Neutrophil (primary cell): Measurements from ENCODE around the gene ANKS1B.

ENCODE experiments used
- H3K27ac ChIP-seq: fragments of 200-600 bp; sonication (generic); 2 replicates; pipeline ENCODE4 v1.5.1; 2016; ENCODE audit warnings: mild to moderate bottlenecking, moderate library complexity
- H3K27me3 ChIP-seq: fragments of 200-600 bp; sonication (generic); 2 replicates; pipeline ENCODE4 v1.6.0; 2016; ENCODE audit warnings: mild to moderate bottlenecking
- H3K36me3 ChIP-seq: fragments of 200-600 bp; sonication (generic); 2 replicates; pipeline ENCODE4 v1.5.1; 2017
- H3K4me1 ChIP-seq, 2 experiments: fragments of 200-600 bp in 1 of 2; sonication (generic) in 1 of 2; 1 replicate in 1 of 2; 2 replicates in 1 of 2; pipeline versions ENCODE4 v1.5.1 to v1.6.1; 2013 to 2016; ENCODE audit warnings: low read depth in 1 of 2, low read length in 1 of 2, mild to moderate bottlenecking in 1 of 2, moderate library complexity in 1 of 2; ENCODE audit not compliant: control insufficient read depth in 1 of 2, insufficient read depth in 1 of 2
- H3K4me3 ChIP-seq, 2 experiments: fragments of 200-600 bp in 1 of 2; sonication (generic) in 1 of 2; 1 replicate in 1 of 2; 2 replicates in 1 of 2; pipeline ENCODE4 v1.5.1; 2013 to 2016; ENCODE audit warnings: low read depth in 1 of 2, low read length in 1 of 2, mild to moderate bottlenecking in 1 of 2, moderate library complexity in 1 of 2
- H3K9me3 ChIP-seq: fragments of 200-600 bp; sonication (generic); 2 replicates; pipeline ENCODE4 v1.5.1; 2016
- TF ChIP-seq, protein P1 (sequence below): fragments of 200-600 bp; sonication (generic); IDR thresholded peaks from 2 replicates; pipeline ENCODE4 v1.5.1; 2016; ENCODE audit warnings: antibody characterized with exemption

The ANKS1B gene

DNA sequence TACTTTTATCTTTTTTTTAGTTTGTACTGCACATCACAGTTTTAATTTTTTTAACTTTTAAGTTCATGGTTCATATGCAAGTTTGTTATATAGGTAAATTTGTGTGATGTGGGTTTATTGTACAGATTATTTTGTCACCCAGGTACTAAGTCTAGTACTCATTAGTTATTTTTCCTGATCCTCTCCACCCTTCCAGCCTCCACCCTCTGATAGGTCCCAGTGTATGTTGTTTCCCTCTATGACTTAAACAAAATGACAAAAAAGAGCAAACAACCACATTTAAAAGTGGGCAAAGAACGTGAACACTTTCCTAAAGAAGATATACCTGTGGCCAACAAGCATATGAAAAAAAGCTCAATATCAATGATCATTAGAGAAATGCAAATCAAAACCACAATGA, 273.5 kb downstream of the ANKS1B start:
- H3K27ac ChIP-seq: no peak overlapping the region
- H3K36me3 ChIP-seq: no peaks in the 10 kb centered on the region
- no peaks in the 10 kb centered on the region for H3K9me3 ChIP-seq
- H3K4me3 ChIP-seq: no peak overlapping the region
- H3K4me1 ChIP-seq: no peaks in the 10 kb centered on the region
- TF ChIP-seq, protein P1, sequence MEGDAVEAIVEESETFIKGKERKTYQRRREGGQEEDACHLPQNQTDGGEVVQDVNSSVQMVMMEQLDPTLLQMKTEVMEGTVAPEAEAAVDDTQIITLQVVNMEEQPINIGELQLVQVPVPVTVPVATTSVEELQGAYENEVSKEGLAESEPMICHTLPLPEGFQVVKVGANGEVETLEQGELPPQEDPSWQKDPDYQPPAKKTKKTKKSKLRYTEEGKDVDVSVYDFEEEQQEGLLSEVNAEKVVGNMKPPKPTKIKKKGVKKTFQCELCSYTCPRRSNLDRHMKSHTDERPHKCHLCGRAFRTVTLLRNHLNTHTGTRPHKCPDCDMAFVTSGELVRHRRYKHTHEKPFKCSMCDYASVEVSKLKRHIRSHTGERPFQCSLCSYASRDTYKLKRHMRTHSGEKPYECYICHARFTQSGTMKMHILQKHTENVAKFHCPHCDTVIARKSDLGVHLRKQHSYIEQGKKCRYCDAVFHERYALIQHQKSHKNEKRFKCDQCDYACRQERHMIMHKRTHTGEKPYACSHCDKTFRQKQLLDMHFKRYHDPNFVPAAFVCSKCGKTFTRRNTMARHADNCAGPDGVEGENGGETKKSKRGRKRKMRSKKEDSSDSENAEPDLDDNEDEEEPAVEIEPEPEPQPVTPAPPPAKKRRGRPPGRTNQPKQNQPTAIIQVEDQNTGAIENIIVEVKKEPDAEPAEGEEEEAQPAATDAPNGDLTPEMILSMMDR: no peak
- no peaks in the 10 kb centered on the region for H3K27me3 ChIP-seq

DNA sequence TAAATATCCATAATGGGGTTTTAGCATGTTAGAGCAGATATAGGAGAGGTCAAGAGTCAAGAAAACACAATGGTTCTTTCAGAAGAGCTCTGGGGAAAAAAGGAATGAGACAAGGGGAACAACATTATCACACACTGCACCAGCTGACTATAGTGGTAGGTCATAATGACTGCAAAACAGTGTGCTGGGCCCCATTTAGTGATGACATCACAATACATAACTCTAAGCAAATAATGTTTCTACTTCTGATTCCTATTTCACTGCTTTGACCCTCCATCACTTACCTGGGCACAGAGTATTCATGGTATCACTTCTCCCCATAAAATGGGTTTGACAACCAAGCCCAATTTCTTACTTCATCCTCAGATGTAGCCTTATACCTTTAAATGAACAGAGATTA, 275.1 kb downstream of the ANKS1B start:
- Histone ChIP-seq H3K4me3 (no peak overlapping the region), H3K4me1 (no peaks in the 10 kb centered on the region), H3K36me3 (no peaks in the 10 kb centered on the region), H3K27me3 (no peaks in the 10 kb centered on the region), H3K9me3 (no peaks in the 10 kb centered on the region), H3K27ac (no peak overlapping the region)
- TF ChIP-seq, protein P1: no peak

DNA sequence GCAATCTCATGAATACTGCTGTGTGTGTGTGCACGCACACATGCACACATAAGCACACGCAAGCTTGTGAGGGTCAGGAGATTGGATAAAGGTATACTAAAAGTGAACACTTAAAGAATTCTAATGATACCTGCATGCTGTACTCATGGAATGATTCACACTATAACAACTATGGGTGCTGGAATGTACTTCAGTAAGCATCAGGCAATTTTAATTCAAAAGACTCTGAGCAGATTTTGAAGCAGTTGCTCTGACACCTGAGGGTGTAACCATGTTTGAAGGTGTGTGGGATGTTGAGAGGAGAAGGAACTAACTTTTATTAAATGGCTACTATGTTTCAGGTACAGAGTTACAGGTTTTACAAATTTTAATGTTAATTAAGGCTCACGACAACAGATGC, 275.6 kb downstream of the ANKS1B start:
- Histone ChIP-seq H3K27ac (no peak overlapping the region), H3K36me3 (no peaks in the 10 kb centered on the region), H3K27me3 (no peaks in the 10 kb centered on the region), H3K4me3 (no peak overlapping the region), H3K9me3 (no peaks in the 10 kb centered on the region), H3K4me1 (no peaks in the 10 kb centered on the region)
- TF ChIP-seq, protein P1: no peak

DNA sequence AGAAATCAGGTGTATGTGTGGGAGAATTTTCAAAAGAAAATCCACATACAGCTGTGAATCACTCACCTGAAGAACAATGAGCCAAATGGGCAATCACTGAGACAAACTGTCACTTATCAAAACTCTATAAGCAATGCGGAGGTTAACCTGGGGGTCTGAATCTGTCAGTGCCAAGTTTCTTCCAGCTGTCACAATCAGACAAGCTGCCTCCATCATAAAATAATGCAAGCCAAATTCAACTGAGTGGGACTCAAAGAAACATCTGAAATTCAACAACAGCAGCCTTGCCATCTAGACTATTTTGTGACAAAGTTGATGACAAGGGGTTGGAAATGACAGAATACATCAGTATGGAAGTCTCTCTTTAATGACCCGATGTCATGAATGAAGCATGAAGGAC, 276.9 kb downstream of the ANKS1B start:
- no peaks in the 10 kb centered on the region for H3K9me3 ChIP-seq
- no peak overlapping the region for H3K27ac ChIP-seq
- H3K4me1 ChIP-seq: no peaks in the 10 kb centered on the region
- TF ChIP-seq, protein P1: no peak
- H3K4me3 ChIP-seq: no peak overlapping the region
- no peaks in the 10 kb centered on the region for H3K36me3 ChIP-seq
- H3K27me3 ChIP-seq: no peaks in the 10 kb centered on the region

DNA sequence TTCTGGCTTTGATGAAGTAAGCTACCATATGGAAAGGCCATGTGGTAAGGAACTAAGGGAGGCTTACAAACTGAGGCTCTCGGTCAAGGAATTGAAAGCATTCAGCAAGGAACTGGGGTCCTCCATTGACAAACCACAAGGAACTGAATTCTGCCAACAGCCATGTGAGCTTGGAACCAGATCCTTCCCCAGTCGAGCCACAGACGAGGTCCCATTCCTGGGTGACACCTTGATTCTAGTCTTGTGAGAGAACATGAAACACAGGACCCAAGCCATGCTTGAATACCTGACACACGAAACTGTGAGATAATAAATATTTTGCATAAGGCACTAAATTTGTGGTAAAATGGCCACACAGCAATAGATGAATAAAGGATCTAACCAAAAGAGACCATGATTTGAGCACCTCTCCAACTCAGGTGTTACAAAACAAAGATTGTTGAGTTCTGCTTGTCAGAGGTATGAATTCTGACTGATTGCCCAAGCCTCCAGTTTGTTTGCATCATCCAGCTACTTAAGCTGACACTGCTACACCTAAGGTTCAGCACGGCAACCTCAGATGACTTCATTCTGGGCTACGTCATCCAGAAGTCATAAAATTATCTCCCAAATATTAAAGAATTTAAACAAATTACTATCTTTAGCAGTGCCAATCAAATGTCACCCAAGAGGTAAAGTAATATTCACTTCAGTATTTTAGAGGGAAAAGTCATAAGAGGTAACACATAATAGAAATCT, 277.8 kb downstream of the ANKS1B start:
- Histone ChIP-seq H3K27me3 (no peaks in the 10 kb centered on the region), H3K4me1 (no peaks in the 10 kb centered on the region), H3K36me3 (no peaks in the 10 kb centered on the region), H3K4me3 (no peak overlapping the region), H3K9me3 (no peaks in the 10 kb centered on the region), H3K27ac (no peak overlapping the region)
- TF ChIP-seq, protein P1: no peak
